HepG2 (cell line): Measurements from ENCODE around the gene PDIA5. TPM values are rescaled to one million over a fixed set of nuclear protein-coding genes. Genes with fewer than 3 reads are reported as not detected.

Experiments used
- ADNP ChIP-seq: sonication (generic); formaldehyde crosslinking; IDR thresholded peaks from 2 replicates; pipeline ENCODE4 v1.4.0; 2020; ENCODE audit warnings: missing genetic modification reagents
- ATF1 ChIP-seq: IDR thresholded peaks from 2 replicates; pipeline ENCODE4 v1.6.1; 2016; ENCODE audit warnings: mild to moderate bottlenecking, control low read depth
- ATF7-NPFF ChIP-seq: sonication (generic); formaldehyde crosslinking; IDR thresholded peaks from 2 replicates; pipeline ENCODE4 v1.8.1; 2023; ENCODE audit warnings: mild to moderate bottlenecking, low read depth, missing genetic modification reagents, moderate library complexity
- BRD4 ChIP-seq: sonication (generic); formaldehyde crosslinking; IDR thresholded peaks from 2 replicates; pipeline ENCODE4 v1.4.0; 2020; ENCODE audit warnings: missing genetic modification reagents
- CAMTA2 ChIP-seq: sonication (generic); formaldehyde crosslinking; IDR thresholded peaks from 2 replicates; pipeline ENCODE4 v1.4.0; 2020; ENCODE audit warnings: mild to moderate bottlenecking, missing genetic modification reagents, borderline replicate concordance
- CENPX ChIP-seq: sonication (generic); formaldehyde crosslinking; IDR thresholded peaks from 2 replicates; pipeline ENCODE4 v1.9.0; 2021; ENCODE audit warnings: mild to moderate bottlenecking, missing genetic modification reagents, moderate library complexity
- DMAP1 ChIP-seq: IDR thresholded peaks from 2 replicates; pipeline ENCODE4 v1.6.1; 2016
- EZH2 ChIP-seq: conservative IDR thresholded peaks from 2 replicates; pipeline ENCODE4 v1.6.1; 2012; ENCODE audit warnings: mild to moderate bottlenecking, low read depth, low read length, moderate library complexity
- KMT2B ChIP-seq: IDR thresholded peaks from 2 replicates; pipeline ENCODE4 v1.6.1; 2016; ENCODE audit warnings: missing genetic modification reagents, missing compliant biosample characterization
- MAFG ChIP-seq: sonication (generic); formaldehyde crosslinking; IDR thresholded peaks from 2 replicates; pipeline ENCODE4 v1.5.1; 2020; ENCODE audit warnings: mild to moderate bottlenecking, missing genetic modification reagents
- MBD4 ChIP-seq: IDR thresholded peaks from 2 replicates; pipeline ENCODE4 v1.6.1; 2012; ENCODE audit warnings: low read length, inconsistent platforms, borderline replicate concordance
- NFYC ChIP-seq: IDR thresholded peaks from 2 replicates; pipeline ENCODE4 v1.6.1; 2016; ENCODE audit warnings: missing genetic modification reagents, missing compliant biosample characterization
- PHB2 ChIP-seq: fragments of 450-650 bp; IDR thresholded peaks from 2 replicates; pipeline ENCODE4 v1.6.1; 2018; ENCODE audit not compliant: partially characterized antibody
- RBM39 ChIP-seq: fragments of 200-400 bp; formaldehyde crosslinking; IDR thresholded peaks from one replicate; pipeline ENCODE4 v1.6.1; 2018; ENCODE audit warnings: antibody characterized with exemption, mild to moderate bottlenecking, low read depth, low read length; ENCODE audit not compliant: poor library complexity, severe bottlenecking
- SIX4 ChIP-seq: sonication (generic); formaldehyde crosslinking; IDR thresholded peaks from 2 replicates; pipeline ENCODE4 v1.4.0; 2020; ENCODE audit warnings: missing genetic modification reagents
- SMARCC2 ChIP-seq: fragments of 450-650 bp; IDR thresholded peaks from 2 replicates; pipeline ENCODE4 v1.6.1; 2017; ENCODE audit warnings: antibody characterized with exemption, mild to moderate bottlenecking
- SP4 ChIP-seq: sonication (generic); formaldehyde crosslinking; IDR thresholded peaks from 2 replicates; pipeline ENCODE4 v1.8.1; 2023; ENCODE audit warnings: mild to moderate bottlenecking, missing genetic modification reagents
- TOE1 ChIP-seq: sonication (generic); formaldehyde crosslinking; IDR thresholded peaks from 2 replicates; pipeline ENCODE4 v1.4.0; 2020; ENCODE audit warnings: mild to moderate bottlenecking, missing genetic modification reagents
- ZKSCAN8 ChIP-seq: IDR thresholded peaks from 2 replicates; pipeline ENCODE4 v1.6.1; 2016; ENCODE audit warnings: borderline replicate concordance, missing genetic modification reagents, missing compliant biosample characterization
- ZNF333 ChIP-seq: sonication (generic); formaldehyde crosslinking; IDR thresholded peaks from 2 replicates; pipeline ENCODE4 v1.4.0; 2020; ENCODE audit warnings: mild to moderate bottlenecking, missing genetic modification reagents, borderline replicate concordance
- ZNF572 ChIP-seq: sonication (generic); formaldehyde crosslinking; IDR thresholded peaks from 2 replicates; pipeline ENCODE4 v1.5.1; 2020; ENCODE audit warnings: mild to moderate bottlenecking, missing genetic modification reagents
- ZNF761 ChIP-seq: sonication (generic); formaldehyde crosslinking; conservative IDR thresholded peaks from 2 replicates; pipeline ENCODE4 v1.4.0; 2020; ENCODE audit warnings: mild to moderate bottlenecking, missing genetic modification reagents
- ZNF776 ChIP-seq: sonication (generic); formaldehyde crosslinking; IDR thresholded peaks from 2 replicates; pipeline ENCODE4 v1.4.0; 2020; ENCODE audit warnings: mild to moderate bottlenecking, missing genetic modification reagents
- ZSCAN21 ChIP-seq: sonication (generic); formaldehyde crosslinking; IDR thresholded peaks from 2 replicates; pipeline ENCODE4 v1.8.0; 2022; ENCODE audit warnings: mild to moderate bottlenecking, missing genetic modification reagents, moderate library complexity, borderline replicate concordance
- ZSCAN29 ChIP-seq: sonication (generic); formaldehyde crosslinking; conservative IDR thresholded peaks from 2 replicates; pipeline ENCODE4 v1.4.0; 2020; ENCODE audit warnings: mild to moderate bottlenecking, missing genetic modification reagents
- polyA plus RNA-seq, 8 experiments: library from polyadenylated mRNA; depleted of rRNA in 3 of 8; stranded (reverse) in 7 of 8; unstranded in 1 of 8; fragments of >200 nt; fragmentation: Illumina TruSeq in 4 of 8; extraction: Trizol in 4 of 8; gene quantifications; 2 replicates each; pipeline versions ENCODE4 v1.2.1 to v1.2.3, GENCODE V29; 2011 to 2016; ENCODE audit warnings: low read depth in 4 of 8, missing spikeins in 1 of 8, mixed read lengths in 1 of 8; ENCODE audit not compliant: insufficient read depth in 1 of 8
- total RNA-seq, 5 experiments: library from RNA; depleted of rRNA; stranded (reverse); fragments of >200 nt; fragmentation: Illumina TruSeq; extraction: Trizol; gene quantifications; 2 replicates each; pipeline ENCODE4 v1.2.3, GENCODE V29; 2016; ENCODE audit warnings: low read depth in 1 of 5
- TF ChIP-seq, protein P1 (sequence below): sonication (generic); formaldehyde crosslinking; conservative IDR thresholded peaks from 2 replicates; pipeline ENCODE4 v1.5.0; 2020; ENCODE audit warnings: missing genetic modification reagents
- TF ChIP-seq, protein P2 (sequence below): sonication (generic); formaldehyde crosslinking; IDR thresholded peaks from 2 replicates; pipeline ENCODE4 v1.4.0; 2020; ENCODE audit warnings: mild to moderate bottlenecking, low read depth, missing genetic modification reagents
- TF ChIP-seq, protein P3 (sequence below): sonication (generic); formaldehyde crosslinking; IDR thresholded peaks from 2 replicates; pipeline ENCODE4 v1.4.0; 2020; ENCODE audit warnings: missing genetic modification reagents
- TF ChIP-seq, protein P4 (sequence below): IDR thresholded peaks from 2 replicates; pipeline ENCODE4 v1.6.1; 2016; ENCODE audit warnings: missing biosample characterization, missing genetic modification reagents, low read depth
- TF ChIP-seq, protein P5 (sequence below): sonication (generic); formaldehyde crosslinking; IDR thresholded peaks from 2 replicates; pipeline ENCODE4 v1.5.0; 2020; ENCODE audit warnings: missing genetic modification reagents

PDIA5 gene
- total and polyA plus RNA-seq, 2 of the 13 experiments (the other 11 are each of a cell fraction or from before 2014, with no cell fraction given), result 51.3 to 74.3 TPM

DNA sequence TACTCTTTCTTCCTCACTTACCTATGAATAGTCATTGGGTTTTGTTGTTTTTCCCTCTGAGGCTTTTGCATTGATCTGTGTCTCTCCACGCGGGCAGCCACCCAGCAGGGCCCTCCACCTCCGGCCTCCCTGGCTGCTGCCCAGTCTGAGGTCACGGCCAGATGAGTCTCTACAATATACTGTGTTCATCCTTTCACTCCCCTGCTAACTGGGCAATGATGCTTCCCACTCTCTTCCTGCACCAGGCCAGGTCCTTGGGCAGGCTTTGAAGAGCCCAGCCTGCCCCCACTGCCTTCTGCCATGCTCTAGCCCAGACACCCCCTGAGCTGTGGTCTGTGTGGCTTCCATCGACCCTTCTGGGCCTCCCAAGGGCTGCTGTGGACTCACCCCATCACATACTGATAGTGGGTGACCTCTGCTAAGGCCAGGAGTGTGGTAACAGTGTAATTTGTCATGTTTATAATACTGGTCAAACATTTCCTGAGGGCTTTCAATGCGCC is 18.0 kb downstream of the PDIA5 start (continued):
- TF ChIP-seq, protein P1, sequence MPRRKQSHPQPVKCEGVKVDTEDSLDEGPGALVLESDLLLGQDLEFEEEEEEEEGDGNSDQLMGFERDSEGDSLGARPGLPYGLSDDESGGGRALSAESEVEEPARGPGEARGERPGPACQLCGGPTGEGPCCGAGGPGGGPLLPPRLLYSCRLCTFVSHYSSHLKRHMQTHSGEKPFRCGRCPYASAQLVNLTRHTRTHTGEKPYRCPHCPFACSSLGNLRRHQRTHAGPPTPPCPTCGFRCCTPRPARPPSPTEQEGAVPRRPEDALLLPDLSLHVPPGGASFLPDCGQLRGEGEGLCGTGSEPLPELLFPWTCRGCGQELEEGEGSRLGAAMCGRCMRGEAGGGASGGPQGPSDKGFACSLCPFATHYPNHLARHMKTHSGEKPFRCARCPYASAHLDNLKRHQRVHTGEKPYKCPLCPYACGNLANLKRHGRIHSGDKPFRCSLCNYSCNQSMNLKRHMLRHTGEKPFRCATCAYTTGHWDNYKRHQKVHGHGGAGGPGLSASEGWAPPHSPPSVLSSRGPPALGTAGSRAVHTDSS (CRISPR knock-in tag), result no peak
- TF ChIP-seq ZNF776 (CRISPR knock-in tag), result no peak
- no peak for TF ChIP-seq ATF1 (CRISPR knock-in tag)
- no peak for TF ChIP-seq ZNF761
- TF ChIP-seq ZSCAN29 (CRISPR knock-in tag), result no peak
- TF ChIP-seq EZH2, result no peak
- no peak for TF ChIP-seq ATF7-NPFF (CRISPR knock-in tag)
- TF ChIP-seq ZKSCAN8 (CRISPR knock-in tag), result no peak
- TF ChIP-seq, protein P2, sequence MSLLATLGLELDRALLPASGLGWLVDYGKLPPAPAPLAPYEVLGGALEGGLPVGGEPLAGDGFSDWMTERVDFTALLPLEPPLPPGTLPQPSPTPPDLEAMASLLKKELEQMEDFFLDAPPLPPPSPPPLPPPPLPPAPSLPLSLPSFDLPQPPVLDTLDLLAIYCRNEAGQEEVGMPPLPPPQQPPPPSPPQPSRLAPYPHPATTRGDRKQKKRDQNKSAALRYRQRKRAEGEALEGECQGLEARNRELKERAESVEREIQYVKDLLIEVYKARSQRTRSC (CRISPR knock-in tag), result no peak
- TF ChIP-seq CENPX (CRISPR knock-in tag), result no peak
- TF ChIP-seq ADNP, result no peak
- TF ChIP-seq, protein P3, sequence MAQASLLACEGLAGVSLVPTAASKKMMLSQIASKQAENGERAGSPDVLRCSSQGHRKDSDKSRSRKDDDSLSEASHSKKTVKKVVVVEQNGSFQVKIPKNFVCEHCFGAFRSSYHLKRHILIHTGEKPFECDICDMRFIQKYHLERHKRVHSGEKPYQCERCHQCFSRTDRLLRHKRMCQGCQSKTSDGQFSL, result no peak
- TF ChIP-seq ZNF333 (CRISPR knock-in tag), result no peak
- TF ChIP-seq CAMTA2 (CRISPR knock-in tag), result no peak
- TF ChIP-seq ZNF572, result no peak
- no peak for TF ChIP-seq TOE1
- TF ChIP-seq MBD4, result no peak
- no peak for TF ChIP-seq BRD4
- no peak for TF ChIP-seq DMAP1 (CRISPR knock-in tag)
- TF ChIP-seq SIX4, result no peak
- no peak for TF ChIP-seq PHB2
- no peak for TF ChIP-seq ZSCAN21 (CRISPR knock-in tag)
- TF ChIP-seq, protein P4, sequence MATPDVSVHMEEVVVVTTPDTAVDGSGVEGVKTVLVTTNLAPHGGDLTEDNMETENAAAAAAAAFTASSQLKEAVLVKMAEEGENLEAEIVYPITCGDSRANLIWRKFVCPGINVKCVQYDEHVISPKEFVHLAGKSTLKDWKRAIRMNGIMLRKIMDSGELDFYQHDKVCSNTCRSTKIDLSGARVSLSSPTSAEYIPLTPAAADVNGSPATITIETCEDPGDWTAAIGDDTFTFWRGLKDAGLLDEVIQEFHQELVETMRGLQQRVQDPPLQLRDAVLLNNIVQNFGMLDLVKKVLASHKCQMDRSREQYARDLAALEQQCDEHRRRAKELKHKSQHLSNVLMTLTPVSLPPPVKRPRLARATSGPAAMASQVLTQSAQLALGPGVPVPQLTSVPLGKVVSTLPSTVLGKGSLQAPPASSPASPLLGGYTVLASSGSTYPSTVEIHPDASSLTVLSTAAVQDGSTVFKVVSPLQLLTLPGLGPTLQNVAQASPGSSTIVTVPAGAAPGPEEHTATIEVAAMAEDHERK (CRISPR knock-in tag), result no peak
- TF ChIP-seq RBM39, result no peak
- TF ChIP-seq KMT2B (CRISPR knock-in tag), result peak; percentile 23; the same call in 1 of the 2 replicates
- TF ChIP-seq SMARCC2, result no peak
- TF ChIP-seq MAFG (CRISPR knock-in tag), result no peak
- TF ChIP-seq, protein P5, sequence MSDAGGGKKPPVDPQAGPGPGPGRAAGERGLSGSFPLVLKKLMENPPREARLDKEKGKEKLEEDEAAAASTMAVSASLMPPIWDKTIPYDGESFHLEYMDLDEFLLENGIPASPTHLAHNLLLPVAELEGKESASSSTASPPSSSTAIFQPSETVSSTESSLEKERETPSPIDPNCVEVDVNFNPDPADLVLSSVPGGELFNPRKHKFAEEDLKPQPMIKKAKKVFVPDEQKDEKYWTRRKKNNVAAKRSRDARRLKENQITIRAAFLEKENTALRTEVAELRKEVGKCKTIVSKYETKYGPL (CRISPR knock-in tag), result no peak
- TF ChIP-seq SP4 (CRISPR knock-in tag), result no peak
- TF ChIP-seq NFYC (CRISPR knock-in tag), result no peak
